SK-N-MC (cell line): ENCODE results near the gene ELMOD2.

Source experiments
- EZH2 ChIP-seq: fragments of 200-600 bp; sonication (generic); IDR thresholded peaks from one replicate; pipeline ENCODE4 v1.6.1; 2017; ENCODE audit warnings: antibody characterized with exemption
- FOXP2 ChIP-seq: optimal IDR thresholded peaks from 2 replicates; pipeline ENCODE3; 2011; ENCODE audit warnings: mild to moderate bottlenecking, moderate library complexity; ENCODE audit not compliant: insufficient read depth; ENCODE audit errors: extremely low read length, control extremely low read depth
- POLR2AphosphoS5 ChIP-seq: IDR thresholded peaks from 2 replicates; pipeline ENCODE4 v1.6.1; 2012; ENCODE audit warnings: mild to moderate bottlenecking, low read depth, low read length, borderline replicate concordance

GRCh38 chr4:140559696-140560095 is 35.7 kb downstream of the ELMOD2 start:
- TF ChIP-seq EZH2 (no peak), POLR2AphosphoS5 (no peak), FOXP2 (no peak)
